Measurements from ENCODE around the gene NOSIP.

NOSIP gene

GRCh38 chr19:49546825-49547565, 33.4 kb downstream of the NOSIP start:
- DNase-seq (ENCODE audit: low read depth), result peak; percentile 63

DNA sequence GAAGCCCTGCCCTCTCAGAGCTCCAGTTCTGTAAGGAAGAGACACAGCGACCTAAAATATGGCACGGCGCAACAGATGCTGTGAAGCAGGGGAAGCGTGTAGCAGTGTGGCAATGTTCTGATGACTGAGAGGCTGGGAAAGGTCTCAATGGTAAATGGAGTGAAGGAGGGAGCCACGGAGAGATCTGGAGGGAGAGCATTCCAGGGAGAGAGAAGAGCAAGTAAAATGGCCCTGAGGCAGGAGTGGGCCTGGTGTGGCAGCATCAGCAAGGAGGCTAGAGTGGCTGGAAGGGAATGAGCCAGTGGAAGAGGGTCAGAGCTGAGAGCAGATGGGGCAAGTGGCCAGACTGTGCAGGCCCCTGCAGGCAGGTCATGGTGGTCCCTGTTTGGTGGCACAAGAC, 36.2 kb downstream of the NOSIP start:
- no peak for DNase-seq (ENCODE audit: low read depth)

- no peak for DNase-seq (ENCODE audit: low read depth)
Measured at GRCh38 chr19:49543032-49543431, 37.3 kb downstream of the NOSIP start.

DNA sequence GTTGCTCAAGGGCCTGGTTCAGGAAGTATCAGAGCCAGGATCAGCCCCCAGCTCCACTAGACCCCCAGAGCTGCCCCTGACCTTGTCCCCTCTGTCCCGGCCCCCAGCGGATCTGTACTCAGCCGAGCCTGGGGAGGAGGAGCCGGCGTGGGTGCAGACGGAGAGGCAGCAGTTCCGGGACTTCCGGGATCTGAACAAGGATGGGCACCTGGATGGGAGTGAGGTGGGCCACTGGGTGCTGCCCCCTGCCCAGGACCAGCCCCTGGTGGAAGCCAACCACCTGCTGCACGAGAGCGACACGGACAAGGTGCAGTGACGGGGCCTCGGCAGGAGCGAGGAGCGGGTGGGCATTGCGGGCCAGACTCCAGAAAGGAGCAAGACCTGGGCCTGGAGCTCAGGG, 37.9 kb downstream of the NOSIP start:
- no peak for DNase-seq (ENCODE audit: low read depth)

GRCh38 chr19:49541914-49542313, 38.4 kb downstream of the NOSIP start:
- no peak for DNase-seq (ENCODE audit: low read depth)

DNA sequence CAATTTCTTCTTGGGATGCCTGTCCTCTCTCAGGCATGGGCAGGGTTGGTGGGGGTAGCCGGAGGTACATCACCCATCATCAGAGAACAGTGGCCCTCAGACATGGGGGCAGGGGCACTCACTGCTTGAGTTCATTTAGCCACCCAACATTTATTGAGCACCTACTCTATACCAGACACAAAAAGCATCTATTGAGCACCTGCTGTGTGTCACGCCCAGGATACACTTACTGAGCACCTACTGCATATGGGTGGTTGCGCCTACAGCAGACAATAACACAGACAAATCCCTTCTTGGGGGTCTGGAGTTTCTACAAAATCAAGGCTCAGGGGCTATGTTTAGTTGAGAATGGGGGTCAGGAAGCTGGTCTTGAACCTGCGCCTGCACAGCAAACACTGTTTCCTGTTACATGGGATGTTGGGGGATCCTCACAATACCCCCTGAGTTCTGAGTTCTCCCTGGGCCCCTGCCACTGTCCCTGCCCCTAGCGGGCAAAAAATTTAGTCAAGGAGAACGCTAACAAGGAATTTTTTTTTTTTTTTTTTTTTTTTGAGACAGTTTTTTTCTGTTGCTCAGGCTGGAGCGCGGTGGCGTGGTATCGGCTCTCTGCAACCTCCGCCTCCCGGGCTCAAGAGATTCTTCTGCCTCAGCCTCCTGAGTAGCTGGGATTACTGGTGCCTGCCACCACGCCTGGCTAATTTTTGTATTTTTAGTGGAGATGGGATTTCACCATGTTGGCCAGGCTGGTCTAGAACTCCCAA, 41.0 kb downstream of the NOSIP start:
- no peak for DNase-seq (ENCODE audit: low read depth)

GRCh38 chr19:49538643-49539042, 41.7 kb downstream of the NOSIP start:
- DNase-seq (ENCODE audit: low read depth), result no peak

- DNase-seq (ENCODE audit: low read depth), result no peak
Measured at GRCh38 chr19:49536921-49537462, 43.4 kb downstream of the NOSIP start.

DNA sequence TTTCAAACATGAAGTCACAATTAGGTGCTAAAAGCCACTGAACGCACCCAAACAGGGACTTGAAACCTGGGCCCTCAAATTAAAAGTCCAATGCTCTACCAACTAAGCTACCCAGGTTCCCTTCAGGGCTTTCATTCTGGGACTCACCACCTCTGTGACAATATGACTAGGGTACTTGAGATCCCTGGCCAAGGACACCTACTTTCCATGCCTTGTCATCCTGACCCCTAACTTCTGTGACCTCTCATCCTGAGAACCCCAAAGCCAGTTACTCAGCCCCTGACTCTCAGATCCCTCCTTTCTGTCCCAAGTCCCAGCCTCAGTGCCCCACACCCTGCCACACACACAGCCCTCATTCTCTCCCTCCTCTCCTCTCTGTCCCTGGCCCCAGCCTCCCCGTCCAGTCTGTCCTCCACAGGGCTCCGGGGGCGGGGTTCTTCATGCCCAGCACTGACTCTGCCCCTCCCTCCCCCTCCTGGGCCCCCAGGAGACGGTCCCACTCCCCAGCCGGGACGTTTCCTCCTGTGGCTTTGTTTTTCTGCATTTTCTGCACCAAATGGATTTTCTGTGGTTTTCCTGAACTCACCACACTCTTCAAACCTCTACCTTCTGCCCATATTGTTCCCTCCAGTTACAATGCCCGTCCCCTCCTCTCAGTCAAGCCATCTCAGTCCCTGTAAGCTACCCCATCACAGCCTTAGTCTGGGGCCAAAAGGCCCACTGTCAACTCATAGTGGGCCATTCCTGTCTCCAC, 45.5 kb downstream of the NOSIP start:
- DNase-seq (ENCODE audit: low read depth), result no peak

DNA sequence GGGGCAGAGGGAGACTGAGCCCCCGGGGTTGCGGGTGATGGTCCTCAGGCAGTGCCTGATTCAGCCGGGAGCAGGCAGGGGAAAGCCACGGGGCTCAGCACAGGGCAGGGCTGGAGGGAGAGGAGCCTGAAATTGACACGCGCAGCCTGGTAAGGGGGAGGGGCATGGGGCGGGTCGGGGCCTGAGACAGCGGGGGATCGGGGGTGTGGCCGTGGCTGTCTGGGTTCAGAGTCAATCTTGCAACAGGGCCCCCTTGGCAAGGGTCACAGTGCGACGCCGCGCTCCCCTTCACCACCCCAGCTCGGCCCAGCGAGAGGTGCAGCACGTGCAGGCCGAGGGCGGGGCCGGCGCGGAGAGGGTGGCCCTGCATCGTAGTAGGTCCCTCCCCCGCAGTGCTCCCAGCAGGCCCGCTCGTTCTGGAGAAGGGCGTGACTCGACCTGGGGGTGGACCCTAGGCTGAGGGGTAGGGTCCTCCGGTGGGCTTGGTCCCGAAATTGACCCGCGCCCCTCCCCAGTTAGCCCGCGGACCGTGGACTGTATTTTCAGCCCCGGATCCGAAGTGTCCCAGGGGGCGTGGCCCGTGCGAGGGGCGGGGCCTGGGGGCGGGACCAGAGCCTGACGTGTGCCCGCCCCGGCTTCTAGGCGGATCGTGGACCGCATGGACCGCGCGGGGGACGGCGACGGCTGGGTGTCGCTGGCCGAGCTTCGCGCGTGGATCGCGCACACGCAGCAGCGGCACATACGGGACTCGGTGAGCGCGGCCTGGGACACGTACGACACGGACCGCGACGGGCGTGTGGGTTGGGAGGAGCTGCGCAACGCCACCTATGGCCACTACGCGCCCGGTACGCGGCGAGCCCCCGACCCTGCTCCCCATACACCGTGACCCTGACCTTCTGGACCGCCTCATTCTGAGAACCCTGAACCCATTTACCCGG, 46.5 kb downstream of the NOSIP start:
- peak; percentile 72 for DNase-seq (ENCODE audit: low read depth)

DNA sequence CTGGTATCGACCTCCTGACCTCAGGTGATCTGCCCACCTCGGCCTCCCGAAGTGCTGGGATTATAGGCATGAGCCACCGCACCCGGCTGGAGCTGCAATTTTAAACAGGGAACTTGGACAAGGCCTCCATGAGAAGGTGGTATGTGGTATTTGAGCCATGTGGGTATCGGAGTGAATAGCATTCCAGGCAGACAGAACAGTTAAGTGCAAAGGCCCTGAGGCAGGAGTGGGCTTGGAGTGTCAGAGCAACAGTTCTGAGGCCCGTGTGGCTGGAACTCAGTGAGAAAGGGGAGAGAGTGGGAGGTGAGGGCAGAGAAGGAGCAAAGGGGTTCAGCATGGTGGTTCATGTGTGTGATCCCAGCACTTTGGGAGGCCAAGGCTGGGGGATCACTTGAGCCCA, 49.6 kb downstream of the NOSIP start:
- no peak for DNase-seq (ENCODE audit: low read depth)

- DNase-seq (ENCODE audit: low read depth), result no peak
Measured at GRCh38 chr19:49528211-49528771, 52.1 kb downstream of the NOSIP start.

GRCh38 chr19:49524812-49525455, 55.4 kb downstream of the NOSIP start:
- DNase-seq (ENCODE audit: low read depth), result no peak

DNA sequence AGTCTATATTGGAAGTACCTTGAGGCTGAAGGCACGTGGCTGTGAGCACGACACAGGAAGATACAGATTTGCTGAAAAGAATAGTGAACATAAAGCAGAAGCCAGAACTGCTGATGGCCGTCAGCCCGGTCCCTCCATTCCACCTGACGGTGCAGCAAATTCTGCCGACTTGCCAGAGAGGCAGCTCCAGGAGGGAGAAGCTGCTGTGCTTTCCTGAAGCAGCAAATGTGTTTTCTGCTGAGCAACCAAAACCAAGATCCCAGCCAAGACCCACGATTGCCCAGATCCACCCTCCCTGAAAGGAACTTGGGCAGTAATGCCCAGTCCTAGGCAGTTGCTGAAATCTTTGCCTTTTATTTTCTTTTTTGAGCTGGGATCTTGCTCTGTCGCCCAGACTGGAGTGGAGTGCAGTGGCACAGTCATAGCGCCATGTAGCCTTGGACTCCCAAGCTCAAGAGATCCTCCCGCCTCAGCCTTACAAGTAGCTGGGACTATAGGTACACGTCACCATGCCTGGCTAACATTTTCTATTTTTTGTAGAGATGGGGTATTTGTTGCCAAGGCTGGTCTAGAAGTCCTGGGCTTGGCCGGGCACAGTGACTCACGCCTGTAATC, 59.5 kb downstream of the NOSIP start:
- DNase-seq (ENCODE audit: low read depth), result no peak

DNA sequence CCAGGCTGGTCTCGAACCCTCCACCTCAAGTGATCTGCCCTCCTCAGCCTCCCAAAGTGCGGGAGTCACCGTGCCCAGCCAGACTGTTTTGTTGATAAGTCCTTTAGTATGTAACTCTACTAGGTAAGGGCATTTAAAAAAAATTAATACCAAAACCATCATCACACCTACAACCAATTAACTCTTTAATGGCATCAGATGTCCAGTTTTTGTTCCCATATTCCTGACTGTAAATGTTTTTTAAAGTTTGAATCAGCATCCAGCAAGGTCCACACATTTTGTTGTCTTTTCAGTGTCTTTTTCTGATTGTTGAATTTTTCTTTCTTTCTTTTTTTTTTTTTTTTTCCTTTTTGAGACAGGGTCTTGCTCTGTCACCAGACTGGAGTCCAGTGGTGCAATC, 62.3 kb downstream of the NOSIP start:
- DNase-seq (ENCODE audit: low read depth), result no peak

DNA sequence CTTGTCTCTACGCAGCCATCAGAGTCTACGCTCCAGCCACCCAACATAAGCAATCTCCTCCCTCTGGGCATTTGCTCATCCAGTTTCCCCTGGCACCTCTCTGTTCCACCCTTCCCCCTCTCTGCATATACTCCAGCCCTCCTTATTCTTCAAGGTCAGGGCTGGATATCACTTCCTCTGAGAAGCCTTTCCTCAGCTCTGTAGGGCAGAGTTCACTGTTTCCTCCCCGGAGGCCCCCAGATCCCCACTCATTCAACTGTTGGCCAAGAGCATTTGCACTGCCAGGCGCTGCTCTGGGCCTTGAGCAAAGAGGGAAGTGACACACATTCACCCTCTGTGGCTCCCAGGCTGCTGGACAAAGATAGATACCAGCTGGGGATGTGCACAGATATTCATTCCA, 64.6 kb downstream of the NOSIP start:
- no peak for DNase-seq (ENCODE audit: low read depth)

- DNase-seq (ENCODE audit: low read depth), result no peak
Measured at GRCh38 chr19:49514151-49514550, 66.2 kb downstream of the NOSIP start.

- no peak for DNase-seq (ENCODE audit: low read depth)
Measured at GRCh38 chr19:49513746-49514118, 66.6 kb downstream of the NOSIP start.

GRCh38 chr19:49512970-49513745, 67.2 kb downstream of the NOSIP start:
- no peak for DNase-seq (ENCODE audit: low read depth)
